Measurements from ENCODE around the gene LMAN1. TPM values are rescaled to one million over a fixed set of nuclear protein-coding genes. Genes with fewer than 3 reads are reported as not detected.

The LMAN1 gene
- total and polyA plus RNA-seq, 10 of the 15 experiments (the other 5 are each of a cell fraction or from before 2014, with no cell fraction given), result 15.0 to 78.9 (median 67.5) TPM

- TF ChIP-seq CREB1 (IDR thresholded peaks at IDR 0.05; ENCODE audit: low read depth), result no peak
- no peak for TF ChIP-seq CEBPB (IDR thresholded peaks at IDR 0.05; ENCODE audit: borderline replicate concordance in 1 of 2, low read depth in 2 of 2, low read length in 2 of 2)
Observed at GRCh38 chr18:59387687-59388565, 28.9 kb upstream of the LMAN1 start (continued).

DNA sequence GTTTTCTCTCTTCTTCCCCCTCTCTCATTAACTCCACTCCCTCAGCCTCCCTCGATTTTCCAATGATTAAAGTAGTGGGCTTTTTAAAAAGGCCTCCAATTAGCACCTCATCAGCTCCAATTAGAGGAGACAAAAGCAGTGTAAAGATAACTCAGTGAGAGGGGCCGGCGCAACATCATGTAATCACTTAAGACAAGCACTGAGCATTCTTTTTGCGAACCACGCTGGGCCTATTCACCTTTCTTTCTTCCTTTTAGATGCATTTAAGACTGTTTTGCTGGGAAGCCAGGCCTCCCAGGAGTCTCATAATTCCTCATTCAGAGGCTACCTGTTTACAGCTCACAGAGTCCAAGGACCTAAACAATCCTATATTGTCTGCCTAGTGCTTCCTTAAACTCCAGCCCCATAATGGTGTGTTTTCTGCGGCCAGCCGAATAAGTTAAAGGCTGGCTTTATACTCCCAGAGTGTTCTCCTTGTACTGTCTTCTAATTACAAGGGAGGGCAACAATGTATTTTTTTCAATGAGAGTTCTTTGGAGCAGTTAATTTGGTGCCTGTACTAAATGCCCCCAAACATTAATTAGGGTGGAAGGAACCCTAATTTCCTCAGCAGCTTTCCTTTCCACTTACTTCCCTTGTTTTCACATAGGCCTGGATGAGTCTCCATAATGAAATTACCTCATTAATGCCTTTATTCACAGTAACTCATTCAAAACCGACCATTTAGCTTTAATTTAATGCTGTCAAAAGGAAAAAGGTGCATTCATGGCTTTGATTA lies 28.0 kb upstream of the LMAN1 start:
- no peak overlapping the region for H3K9ac ChIP-seq (ENCODE audit: control insufficient read depth, insufficient read depth, low read length)
- H3K27me3 ChIP-seq (replicated peaks in 1 of 2; ENCODE audit: control insufficient read depth in 2 of 2, insufficient read depth in 2 of 2, low read length in 1 of 2), result peaks cover 0 to 2% of the 10 kb centered on the region in 2 experiments; a peak in 3 of 4 replicates
- no peak overlapping the region for H3K4me2 ChIP-seq (ENCODE audit: control insufficient read depth, insufficient read depth)
- no peak overlapping the region for H3K4me3 ChIP-seq
- POLR2A ChIA-PET, result no interaction called here
- no peaks in the 10 kb centered on the region for H3K9me3 ChIP-seq (replicated peaks; ENCODE audit: control insufficient read depth, insufficient read depth, low read length)
- H3K79me2 ChIP-seq (ENCODE audit: control insufficient read depth, insufficient read depth, low read length), result no peaks in the 10 kb centered on the region
- BruUV-seq (replicated peaks), result no TSS peak
- no peaks in the 10 kb centered on the region for H3K4me1 ChIP-seq (ENCODE audit: control insufficient read depth, insufficient read depth, low read length)
- WGBS (ENCODE audit: insufficient coverage, insufficient replicate concordance, low lambda C conversion rate, missing lambda C conversion rate), result 72% methylated on average over 8 of the region's 8 CpGs
- intact Hi-C loops (cut with micrococcal nuclease; ENCODE audit: unreplicated experiment), result no loop called here
- RAD21 ChIA-PET (ENCODE audit: unreplicated experiment), result no interaction called here
- ATAC-seq, result no peak
- DNase-seq (ENCODE audit: low read depth, low spot score), result no peak
- in situ Hi-C loops (cut with MboI), result no loop called here
- CTCF ChIA-PET, result interaction anchor here (0.5 to 3.5 kb wide), 4 partner anchors 10 to 803 kb away, joined by 3 to 18 read pairs (median 4); no protein-coding TSS in a partner anchor
- H3K27ac ChIP-seq (ENCODE audit: control insufficient read depth, insufficient read depth), result no peak overlapping the region
- FAIRE-seq, result no peak
- no peak overlapping the region for H2AFZ ChIP-seq (ENCODE audit: control insufficient read depth, low read depth, low read length)
- SMC1A ChIA-PET (ENCODE audit: uncharacterized antibody, unreplicated experiment), result interaction anchor here (0.9 kb wide), 1 partner anchor 15 kb away, joined by 3 read pairs; no protein-coding TSS in a partner anchor
- H4K20me1 ChIP-seq (ENCODE audit: control insufficient read depth, insufficient read depth), result no peaks in the 10 kb centered on the region
- no peaks in the 10 kb centered on the region for H3K36me3 ChIP-seq (ENCODE audit: control insufficient read depth in 2 of 2, insufficient read depth in 2 of 2, low read length in 1 of 2)
- TF ChIP-seq, protein P1, sequence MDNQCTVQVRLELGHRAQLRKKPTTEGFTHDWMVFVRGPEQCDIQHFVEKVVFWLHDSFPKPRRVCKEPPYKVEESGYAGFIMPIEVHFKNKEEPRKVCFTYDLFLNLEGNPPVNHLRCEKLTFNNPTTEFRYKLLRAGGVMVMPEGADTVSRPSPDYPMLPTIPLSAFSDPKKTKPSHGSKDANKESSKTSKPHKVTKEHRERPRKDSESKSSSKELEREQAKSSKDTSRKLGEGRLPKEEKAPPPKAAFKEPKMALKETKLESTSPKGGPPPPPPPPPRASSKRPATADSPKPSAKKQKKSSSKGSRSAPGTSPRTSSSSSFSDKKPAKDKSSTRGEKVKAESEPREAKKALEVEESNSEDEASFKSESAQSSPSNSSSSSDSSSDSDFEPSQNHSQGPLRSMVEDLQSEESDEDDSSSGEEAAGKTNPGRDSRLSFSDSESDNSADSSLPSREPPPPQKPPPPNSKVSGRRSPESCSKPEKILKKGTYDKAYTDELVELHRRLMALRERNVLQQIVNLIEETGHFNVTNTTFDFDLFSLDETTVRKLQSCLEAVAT (IDR thresholded peaks at IDR 0.05), result no peak
- TF ChIP-seq RUNX3 (IDR thresholded peaks at IDR 0.05; ENCODE audit: low read length) (no peak), ZNF217 (IDR thresholded peaks at IDR 0.05) (no peak), RELA (IDR thresholded peaks at IDR 0.05; ENCODE audit: borderline replicate concordance, partially characterized antibody) (no peak), TCF12 (IDR thresholded peaks at IDR 0.05; ENCODE audit: low read depth, low read length) (no peak), HSF1 (IDR thresholded peaks at IDR 0.05; ENCODE audit: low read depth, low read length) (no peak), CEBPZ (IDR thresholded peaks at IDR 0.05; ENCODE audit: low read depth, low read length) (no peak), LARP7 (IDR thresholded peaks at IDR 0.05) (no peak)
- TF ChIP-seq, protein P2, sequence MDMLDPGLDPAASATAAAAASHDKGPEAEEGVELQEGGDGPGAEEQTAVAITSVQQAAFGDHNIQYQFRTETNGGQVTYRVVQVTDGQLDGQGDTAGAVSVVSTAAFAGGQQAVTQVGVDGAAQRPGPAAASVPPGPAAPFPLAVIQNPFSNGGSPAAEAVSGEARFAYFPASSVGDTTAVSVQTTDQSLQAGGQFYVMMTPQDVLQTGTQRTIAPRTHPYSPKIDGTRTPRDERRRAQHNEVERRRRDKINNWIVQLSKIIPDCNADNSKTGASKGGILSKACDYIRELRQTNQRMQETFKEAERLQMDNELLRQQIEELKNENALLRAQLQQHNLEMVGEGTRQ (IDR thresholded peaks at IDR 0.05; ENCODE audit: borderline replicate concordance, low read depth, low read length), result no peak

Measured in GM12878 (cell line).